Nephron progenitor cell (in vitro differentiated cells): ENCODE measurements around the gene SLC35F6.
A peak's percentile ranks its signal among the peaks of the same experiment; 100 is the strongest.
"Not testable (repeated sequence)": the region's sequence is repeated elsewhere in the genome, so short reads cannot be mapped to it uniquely, and the experiment has no call there.

Experiments used
- DNase-seq: peaks from one replicate; pipeline ENCODE4 v3.0.0; 2021
- H3K27ac Mint-ChIP-seq: 2 replicates; pipeline ENCODE4 v1.8.0; 2021; ENCODE audit warnings: mild to moderate bottlenecking, moderate library complexity, mixed read lengths
- H3K27me3 Mint-ChIP-seq: 2 replicates; pipeline ENCODE4 v1.8.0; 2021; ENCODE audit warnings: mild to moderate bottlenecking, low read depth, mixed read lengths; ENCODE audit not compliant: poor library complexity
- H3K36me3 Mint-ChIP-seq: 2 replicates; pipeline ENCODE4 v1.8.0; 2021; ENCODE audit warnings: low read depth, mixed read lengths
- H3K4me1 Mint-ChIP-seq: 2 replicates; pipeline ENCODE4 v1.8.0; 2021; ENCODE audit warnings: mixed read lengths
- H3K4me3 Mint-ChIP-seq: 2 replicates; pipeline ENCODE4 v1.8.0; 2021; ENCODE audit warnings: mild to moderate bottlenecking, moderate library complexity, mixed read lengths
- H3K9me3 Mint-ChIP-seq: 2 replicates; pipeline ENCODE4 v1.8.0; 2021; ENCODE audit warnings: mild to moderate bottlenecking, moderate library complexity, mixed read lengths
- TF ChIP-seq, protein P1 (sequence below): fragments of 200-600 bp; sonication (generic); IDR thresholded peaks from 2 replicates; pipeline ENCODE4 v1.5.0; 2021; ENCODE audit warnings: antibody characterized with exemption

SLC35F6 gene

DNA sequence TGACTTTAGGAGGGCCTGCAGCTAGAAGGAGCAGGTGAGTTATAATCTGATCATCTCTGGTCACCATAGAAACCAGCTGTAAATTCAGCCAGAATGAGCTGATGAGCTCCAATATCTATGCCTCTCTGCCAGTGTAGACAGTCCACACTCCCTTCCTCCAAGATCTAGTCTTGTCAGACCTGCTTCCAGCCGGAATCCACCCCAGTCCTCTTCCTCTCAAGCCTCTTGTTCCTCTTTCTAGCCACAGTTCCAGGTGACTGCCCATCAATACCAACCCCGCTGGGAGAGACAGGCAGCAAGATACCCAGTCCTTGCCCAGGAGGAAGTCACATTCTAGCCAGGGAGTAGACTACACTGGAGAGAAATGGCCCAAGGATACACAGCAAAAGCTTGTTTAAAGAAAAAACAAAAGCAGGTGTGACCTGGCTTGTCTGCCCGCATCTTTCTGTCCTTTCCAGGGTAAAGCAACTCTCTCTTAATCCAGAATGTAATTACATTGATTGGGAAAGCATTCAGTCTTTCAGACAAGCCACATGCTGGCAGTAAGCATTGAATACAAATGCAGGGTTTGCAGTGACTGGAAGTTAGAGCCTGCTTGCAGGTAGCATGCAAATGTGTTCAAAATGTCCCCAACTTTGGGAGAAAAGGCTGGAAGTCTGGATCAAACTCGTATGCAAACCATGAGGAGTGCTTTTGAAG, 9.0 kb upstream of the SLC35F6 start:
- peaks cover 57% of the 10 kb centered on the region for H3K4me1 Mint-ChIP-seq
- H3K4me3 Mint-ChIP-seq = no peak overlapping the region
- DNase-seq = no peak
- H3K9me3 Mint-ChIP-seq = peaks cover 13% of the 10 kb centered on the region
- TF ChIP-seq, protein P1, sequence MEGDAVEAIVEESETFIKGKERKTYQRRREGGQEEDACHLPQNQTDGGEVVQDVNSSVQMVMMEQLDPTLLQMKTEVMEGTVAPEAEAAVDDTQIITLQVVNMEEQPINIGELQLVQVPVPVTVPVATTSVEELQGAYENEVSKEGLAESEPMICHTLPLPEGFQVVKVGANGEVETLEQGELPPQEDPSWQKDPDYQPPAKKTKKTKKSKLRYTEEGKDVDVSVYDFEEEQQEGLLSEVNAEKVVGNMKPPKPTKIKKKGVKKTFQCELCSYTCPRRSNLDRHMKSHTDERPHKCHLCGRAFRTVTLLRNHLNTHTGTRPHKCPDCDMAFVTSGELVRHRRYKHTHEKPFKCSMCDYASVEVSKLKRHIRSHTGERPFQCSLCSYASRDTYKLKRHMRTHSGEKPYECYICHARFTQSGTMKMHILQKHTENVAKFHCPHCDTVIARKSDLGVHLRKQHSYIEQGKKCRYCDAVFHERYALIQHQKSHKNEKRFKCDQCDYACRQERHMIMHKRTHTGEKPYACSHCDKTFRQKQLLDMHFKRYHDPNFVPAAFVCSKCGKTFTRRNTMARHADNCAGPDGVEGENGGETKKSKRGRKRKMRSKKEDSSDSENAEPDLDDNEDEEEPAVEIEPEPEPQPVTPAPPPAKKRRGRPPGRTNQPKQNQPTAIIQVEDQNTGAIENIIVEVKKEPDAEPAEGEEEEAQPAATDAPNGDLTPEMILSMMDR = no peak
- H3K27me3 Mint-ChIP-seq = no peaks in the 10 kb centered on the region
- H3K36me3 Mint-ChIP-seq = peaks cover 5% of the 10 kb centered on the region
- H3K27ac Mint-ChIP-seq = no peak overlapping the region

DNA sequence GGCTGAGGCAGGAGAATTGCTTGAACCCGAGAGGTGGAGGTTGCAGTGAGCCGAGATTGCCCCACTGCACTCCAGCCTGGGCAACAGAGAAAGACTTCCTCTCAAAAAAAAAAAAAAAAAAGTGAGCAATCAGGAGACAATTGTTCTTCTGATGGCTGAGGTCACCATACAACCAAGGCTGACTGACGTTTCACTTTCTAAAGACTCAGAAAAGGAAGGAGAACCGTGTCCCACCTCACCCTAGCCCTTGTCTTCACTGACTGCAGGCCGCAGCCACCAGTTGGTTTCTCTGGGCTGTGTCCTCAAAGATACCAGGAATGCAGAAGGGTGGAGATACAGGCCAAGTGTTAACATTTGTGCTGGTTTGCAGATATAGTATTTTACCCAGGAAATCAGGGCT, 7.7 kb upstream of the SLC35F6 start:
- Mint-ChIP-seq H3K27ac (no peak overlapping the region), H3K4me3 (no peak overlapping the region), H3K9me3 (peaks cover 9% of the 10 kb centered on the region), H3K4me1 (peaks cover 51% of the 10 kb centered on the region), H3K27me3 (no peaks in the 10 kb centered on the region), H3K36me3 (peaks cover 2% of the 10 kb centered on the region)
- no peak for DNase-seq
- TF ChIP-seq, protein P1 = no peak

DNA sequence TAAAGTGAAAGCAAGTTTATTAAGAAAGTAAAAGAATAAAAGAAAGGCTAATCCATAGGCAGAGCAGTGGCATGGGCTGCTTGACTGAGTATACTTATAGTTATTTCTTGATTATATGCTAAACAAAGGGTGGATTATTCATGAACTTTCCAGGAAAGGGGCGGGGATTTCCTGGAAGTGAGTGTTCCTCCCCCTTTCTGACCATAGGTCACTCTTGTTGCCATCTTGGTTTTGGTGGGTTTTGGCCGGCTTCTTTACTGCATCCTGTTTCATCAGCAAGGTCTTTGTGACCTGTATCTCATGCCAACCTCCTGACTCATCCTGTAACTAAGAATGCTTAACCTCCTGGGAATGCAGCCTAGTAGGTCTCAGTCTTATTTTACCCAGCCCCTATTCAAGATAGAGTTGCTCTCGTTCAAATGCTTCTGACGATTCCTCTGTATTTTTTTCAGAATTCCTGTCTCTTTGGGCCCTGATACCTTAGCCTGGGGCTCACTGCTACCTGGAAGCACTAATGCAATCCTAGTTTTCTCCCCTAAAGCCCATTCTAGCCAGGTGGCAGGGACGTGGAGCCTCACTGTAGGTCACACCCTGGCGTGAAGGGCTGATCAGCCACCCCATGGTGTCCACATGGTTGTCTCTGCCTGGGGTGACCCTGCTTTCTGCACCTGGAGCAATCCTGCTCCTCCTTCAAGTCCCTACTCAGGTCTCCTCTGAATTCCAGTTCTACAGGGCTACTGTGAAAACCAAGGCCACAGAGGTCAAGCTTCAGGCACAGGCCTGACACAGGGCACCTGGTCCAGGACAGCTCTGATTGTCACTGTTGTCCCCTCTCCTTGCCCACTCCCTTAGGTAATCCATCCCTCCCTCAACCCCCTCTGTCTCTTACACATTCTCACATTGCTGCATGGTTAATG, 6.0 kb upstream of the SLC35F6 start:
- H3K27me3 Mint-ChIP-seq = no peaks in the 10 kb centered on the region
- no peaks in the 10 kb centered on the region for H3K9me3 Mint-ChIP-seq
- TF ChIP-seq, protein P1 = no peak
- H3K36me3 Mint-ChIP-seq = no peaks in the 10 kb centered on the region
- DNase-seq = no peak
- H3K4me3 Mint-ChIP-seq = peak overlapping the region; percentile 18
- H3K27ac Mint-ChIP-seq = peak overlapping the region; percentile 70
- peaks cover 41% of the 10 kb centered on the region for H3K4me1 Mint-ChIP-seq

DNA sequence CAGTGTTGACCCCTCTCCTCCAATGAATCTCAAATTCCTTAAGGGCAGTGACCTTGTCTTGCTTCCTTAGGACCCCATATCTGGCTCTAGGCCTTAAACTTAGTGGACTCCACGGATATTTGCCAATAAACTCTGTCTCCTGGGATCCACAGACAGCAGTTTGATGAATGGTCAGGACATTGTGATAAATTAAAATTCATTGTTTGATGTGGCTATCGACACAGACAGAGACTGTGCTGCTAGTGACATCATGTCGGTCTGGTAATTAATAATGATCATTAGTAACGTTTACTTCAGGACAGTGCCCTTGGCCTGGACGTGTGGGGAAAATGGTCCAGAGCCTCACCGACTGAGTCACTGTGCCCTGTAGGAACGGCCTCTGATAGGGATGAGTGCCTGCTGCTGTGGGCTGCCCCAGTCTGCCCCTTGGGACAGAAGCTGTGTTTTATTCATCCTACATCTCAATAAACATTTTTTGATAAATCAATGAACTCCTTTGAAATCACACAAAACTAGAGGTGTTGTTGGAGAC, 5.2 kb upstream of the SLC35F6 start:
- Mint-ChIP-seq H3K4me1 (peaks cover 48% of the 10 kb centered on the region), H3K4me3 (peak overlapping the region; percentile 18), H3K27ac (peak overlapping the region; percentile 70), H3K9me3 (no peaks in the 10 kb centered on the region), H3K27me3 (no peaks in the 10 kb centered on the region), H3K36me3 (no peaks in the 10 kb centered on the region)
- TF ChIP-seq, protein P1 = no peak
- DNase-seq = no peak

DNA sequence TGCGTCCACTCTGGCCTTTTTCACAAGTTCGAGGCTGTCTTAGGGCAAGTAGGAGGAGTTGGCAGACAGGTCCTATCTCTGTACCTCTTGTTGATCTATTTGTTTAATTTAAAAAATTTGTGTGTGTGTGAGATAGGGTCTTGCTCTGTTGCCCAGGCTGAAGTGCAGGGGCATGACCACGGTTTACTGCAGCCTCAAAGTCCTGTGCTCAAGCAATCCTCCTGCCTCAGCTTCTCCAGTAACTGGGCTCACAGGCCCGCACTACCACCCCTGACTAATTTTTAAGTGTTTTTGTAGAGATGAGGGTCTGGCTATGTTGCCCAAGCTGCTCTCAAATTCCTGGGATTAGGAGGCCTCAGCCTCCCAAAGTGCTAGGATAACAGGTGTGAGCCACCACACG, 4.2 kb upstream of the SLC35F6 start:
- no peak for DNase-seq
- Mint-ChIP-seq H3K27me3 (no peaks in the 10 kb centered on the region), H3K27ac (no peak overlapping the region), H3K9me3 (no peaks in the 10 kb centered on the region), H3K4me3 (no peak overlapping the region), H3K36me3 (no peaks in the 10 kb centered on the region), H3K4me1 (peaks cover 52% of the 10 kb centered on the region)
- TF ChIP-seq, protein P1 = no peak

DNA sequence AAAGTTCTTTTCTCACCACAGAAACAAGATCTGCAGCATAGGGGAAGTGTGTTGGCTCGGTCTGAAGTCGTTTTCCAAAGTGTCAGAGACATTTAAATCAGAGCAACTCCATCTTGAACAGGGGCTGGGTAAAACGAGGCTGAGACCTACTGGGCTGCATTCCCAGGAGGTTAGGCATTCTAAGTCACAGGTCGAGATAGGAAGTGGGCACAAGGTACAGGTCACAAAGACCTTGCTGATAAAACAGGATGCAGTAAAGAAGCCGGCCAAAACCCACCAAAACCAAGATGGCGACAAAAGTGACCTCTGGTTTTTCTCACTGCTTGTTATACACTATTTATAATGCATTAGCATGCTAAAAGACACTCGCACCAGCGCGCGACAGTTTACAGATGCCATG, 3.1 kb upstream of the SLC35F6 start:
- not testable (repeated sequence) for DNase-seq, H3K4me3 Mint-ChIP-seq, H3K27me3 Mint-ChIP-seq, H3K9me3 Mint-ChIP-seq, H3K27ac Mint-ChIP-seq, H3K36me3 Mint-ChIP-seq
- peaks cover 52% of the 10 kb centered on the region for H3K4me1 Mint-ChIP-seq
